Adrenal gland (tissue), 12 donors: ENCODE results near the gene GPM6B. TPM values are rescaled to one million over a fixed set of nuclear protein-coding genes. Genes with fewer than 3 reads are reported as not detected.

Source experiments
- DNase-seq, 7 donors: peaks; one replicate each; pipeline ENCODE4 v3.0.0-alpha.2; 2019 to 2020
- H3K27ac ChIP-seq, 5 donors: fragments of 200-600 bp; sonication (generic) in 4 of 5; 1 replicate in 3 of 5; 2 replicates in 2 of 5; pipeline versions ENCODE4 v1.5.1 to v1.8.0; 2016 to 2020; ENCODE audit warnings: mild to moderate bottlenecking in 1 of 5
- H3K27me3 ChIP-seq: fragments of 200-600 bp; 2 replicates; pipeline ENCODE4 v1.8.0; 2021
- H3K36me3 ChIP-seq, 2 donors: fragments of 200-600 bp; replicated peaks in 1 of 2; 1 replicate in 1 of 2; 2 replicates in 1 of 2; pipeline versions ENCODE4 v1.5.1 to v1.8.0; 2018 to 2022
- H3K4me1 ChIP-seq, 2 donors: fragments of 200-600 bp; replicated peaks in 1 of 2; 1 replicate in 1 of 2; 2 replicates in 1 of 2; pipeline versions ENCODE4 v1.5.1 to v1.8.0; 2018 to 2021
- H3K4me3 ChIP-seq, 4 donors: fragments of 200-600 bp; sonication (generic) in 3 of 4; one replicate each; pipeline ENCODE4 v1.5.1; 2016 to 2018
- H3K9me3 ChIP-seq, 3 donors: fragments of 200-600 bp; sonication (generic) in 1 of 3; replicated peaks in 1 of 3; 1 replicate in 2 of 3; 2 replicates in 1 of 3; pipeline versions ENCODE4 v1.5.1 to v1.8.0; 2016 to 2021
- CTCF ChIP-seq, 6 experiments: fragments of 450-650 bp in 4 of 6; fragments of 200-600 bp in 2 of 6; sonication (generic) in 1 of 6; IDR thresholded peaks; 1 replicate in 5 of 6; 2 replicates in 1 of 6; pipeline versions ENCODE4 v1.5.1 to v1.8.0; 2016 to 2021; ENCODE audit warnings: antibody characterized with exemption in 6 of 6, mild to moderate bottlenecking in 2 of 6, moderate library complexity in 1 of 6
- POLR2A ChIP-seq, 2 donors: fragments of 450-650 bp; IDR thresholded peaks; one replicate each; pipeline ENCODE4 v1.6.1; 2017; ENCODE audit warnings: antibody characterized with exemption in 2 of 2, mild to moderate bottlenecking in 2 of 2, moderate library complexity in 1 of 2
- WGBS, 4 donors: extraction: QIAGEN DNeasy Blood & Tissue Kit in 2 of 4; methylation state at CpG; one replicate each; pipeline versions ENCODE4 v1.1.5 to v1.1.7; 2013 to 2017; 5-methylcytosine and 5-hydroxymethylcytosine counted together
- intact Hi-C, 2 donors: fragments of 100-400 bp; cut with DNase I; formaldehyde crosslinking; loops; one replicate each; pipeline versions ENCODE4 v1.14.1 to v1.15.0; 2022 to 2023
- polyA plus RNA-seq, 3 donors: library from polyadenylated mRNA; stranded (reverse); fragments of 200-250 nt in 2 of 3; fragments of 350-450 nt in 1 of 3; fragmentation: Illumina TruSeq in 1 of 3; extraction: RNeasy Lipid Tissue Mini Kit (QIAGEN cat#74804) in 1 of 3; gene quantifications; one replicate each; pipeline ENCODE4 v1.2.3, GENCODE V29; 2013 to 2014
- total RNA-seq, 9 donors: library from RNA; depleted of rRNA in 4 of 9; stranded (reverse); fragments of >200 nt in 4 of 9; fragments of 120-200 nt in 1 of 9; fragmentation: NEBNext Ultra II Directional in 1 of 9; extraction: Animal tissue kit (Norgen Biotek cat#: 25700) in 1 of 9; gene quantifications; one replicate each; pipeline versions ENCODE4 v1.1.0 to v1.2.4, GENCODE V29; 2013 to 2023
- donor health status: healthy with polysubstance abuse.
- donor health status: Bipolar disorder and iron deficiency.
- donor health status: DM: yes; HTN: yes; CAD: no.
- donor health status: DM: no; HTN: no; CAD: no.
- donor health status: DM: no; HTN: no; CAD: no.
- donor health status: DM: yes; HTN: yes; CAD: no.

The GPM6B gene
- total and polyA plus RNA-seq, 12 donors: 1.0 to 7.5 (median 4.2) TPM

DNA sequence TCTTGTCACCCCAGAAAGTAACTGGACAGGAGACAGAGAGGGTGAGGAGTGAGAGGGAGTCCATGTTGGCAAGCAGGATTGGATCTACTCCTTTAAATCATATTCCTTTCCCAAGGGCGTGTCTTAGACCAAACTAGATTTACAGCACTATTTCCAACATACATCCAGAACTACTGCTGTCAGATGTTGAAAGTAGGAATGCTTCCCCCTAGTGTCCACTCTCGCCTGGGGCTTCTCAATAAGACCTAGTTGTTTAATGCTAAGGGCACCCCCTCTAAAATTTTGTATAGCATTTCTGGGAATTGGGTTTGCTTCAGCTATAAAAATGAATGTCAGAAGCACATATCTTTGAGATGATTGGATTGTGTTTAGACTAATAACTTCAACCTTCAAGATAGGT is 69.1 kb downstream of the GPM6B start:
- intact Hi-C loops: loop anchor here in 1 of 2 donors (5.0 kb wide), 1 partner anchor 91 kb away; no protein-coding TSS in a partner anchor
- peaks cover 0 to 12% of the 10 kb centered on the region in 2 donors for H3K36me3 ChIP-seq
- H3K27ac ChIP-seq: peak overlapping the region in 1 of 5 donors; percentile 4
- DNase-seq: peak in 4 of 7 donors; percentile 35 to 71 (median 60)
- WGBS, 4 donors: 15 to 60% (median 38%) methylated on average over 2 of the region's 2 CpGs
- no peaks in the 10 kb centered on the region for H3K4me1 ChIP-seq
- no peaks in the 10 kb centered on the region for H3K27me3 ChIP-seq
- TF ChIP-seq CTCF (IDR thresholded peaks at IDR 0.05) (peak in 5 of 6 experiments; percentile 6 to 50 (median 39)), POLR2A (IDR thresholded peaks at IDR 0.05) (no peak)
- no peaks in the 10 kb centered on the region for H3K9me3 ChIP-seq
- no peak overlapping the region for H3K4me3 ChIP-seq

DNA sequence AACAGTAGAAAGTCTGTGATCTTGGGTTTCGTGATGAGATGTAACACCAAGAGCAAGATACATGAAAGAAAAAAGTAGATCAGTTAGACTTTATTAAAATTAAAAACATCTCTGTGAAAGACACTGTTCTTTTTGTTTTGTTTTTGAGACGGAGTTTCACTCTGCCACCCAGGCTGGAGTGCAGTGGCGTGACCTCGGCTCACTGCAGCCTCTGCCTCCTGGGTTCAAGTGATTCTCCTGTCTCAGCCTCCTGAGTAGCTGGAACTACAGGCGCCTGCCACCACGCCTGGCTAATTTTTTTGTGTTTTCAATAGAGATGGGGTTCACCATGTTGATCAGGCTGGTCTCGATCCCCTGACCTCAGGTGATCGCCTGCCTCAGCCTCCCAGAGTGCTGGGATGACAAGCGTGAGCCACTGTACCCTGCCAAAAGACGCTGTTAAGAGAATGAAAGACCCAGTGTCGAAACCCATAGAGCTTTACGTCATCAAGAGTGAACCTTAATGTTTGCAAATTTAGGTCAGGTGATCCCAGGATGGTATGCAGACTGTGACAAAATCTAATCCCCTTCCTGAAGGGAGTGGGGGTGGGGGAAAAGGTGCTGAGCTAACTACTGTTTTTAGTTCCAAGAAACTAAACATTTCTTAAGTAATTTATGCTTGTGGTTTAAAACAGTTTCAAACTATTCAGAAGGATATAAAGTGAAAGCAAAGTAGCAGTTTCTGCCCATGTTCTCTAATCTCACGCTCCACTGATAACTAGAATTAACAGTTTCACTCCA is 74.3 kb downstream of the GPM6B start:
- intact Hi-C loops: no loop called here
- 72 to 87% (median 82%) methylated on average over 7 to 13 of the region's 13 CpGs for WGBS, 4 donors

GRCh38 chrX:13741695-13742094 is 75.2 kb downstream of the GPM6B start:
- Histone ChIP-seq H3K36me3 (peaks cover 0 to 8% of the 10 kb centered on the region in 2 donors), H3K4me1 (no peaks in the 10 kb centered on the region), H3K4me3 (no peak overlapping the region), H3K9me3 (no peaks in the 10 kb centered on the region), H3K27ac (no peak overlapping the region), H3K27me3 (no peaks in the 10 kb centered on the region)
- TF ChIP-seq CTCF (IDR thresholded peaks at IDR 0.05) (no peak), POLR2A (IDR thresholded peaks at IDR 0.05) (no peak)
- WGBS, 4 donors: 66 to 93% (median 83%) methylated on average over 6 of the region's 6 CpGs
- DNase-seq: no peak
- intact Hi-C loops: no loop called here

More for the DNA sequence above, 74.3 kb downstream of the GPM6B start:
- TF ChIP-seq CTCF (IDR thresholded peaks at IDR 0.05) (no peak), POLR2A (IDR thresholded peaks at IDR 0.05) (no peak)
- Histone ChIP-seq H3K36me3 (peaks cover 0 to 8% of the 10 kb centered on the region in 2 donors), H3K27ac (peak overlapping the region in 1 of 5 donors; percentile 8), H3K4me1 (no peaks in the 10 kb centered on the region), H3K9me3 (no peaks in the 10 kb centered on the region), H3K4me3 (no peak overlapping the region), H3K27me3 (no peaks in the 10 kb centered on the region)
- no peak for DNase-seq

- 0 to 4% (median 2%) methylated on average over 6 to 75 of the region's 75 CpGs for WGBS, 4 donors
- TF ChIP-seq CTCF (IDR thresholded peaks at IDR 0.05) (no peak), POLR2A (IDR thresholded peaks at IDR 0.05) (peak; percentile 82 to 95)
- no peaks in the 10 kb centered on the region for H3K9me3 ChIP-seq
- DNase-seq: peak; percentile 92 to 96 (median 94)
- intact Hi-C loops: no loop called here
- peak within 1 kb of the TSS; percentile 49 to 77 (median 66) for H3K4me3 ChIP-seq
- peaks cover 5 to 18% of the 10 kb centered on the region in 2 donors for H3K4me1 ChIP-seq
- no peaks in the 10 kb centered on the region for H3K27me3 ChIP-seq
- peak within 1 kb of the TSS; percentile 35 to 90 (median 62) for H3K27ac ChIP-seq
- H3K36me3 ChIP-seq: peaks cover 0 to 1% of the 10 kb centered on the region in 2 donors
Measured at GRCh38 chrX:13734278-13735172, 82.4 kb downstream of the GPM6B start, which contains the start of the genes OFD1 and TRAPPC2. Gene OFD1 (plus strand): TSS chrX:13734748. CDS start chrX:13735072, 324 bp downstream. Gene TRAPPC2 (minus strand): TSS chrX:13734620. CDS start chrX:13719963, 14,657 bp downstream.
